ENCODE results near the gene NID2.
A peak's percentile ranks its signal among the peaks of the same experiment; 100 is the strongest.

The NID2 gene

GRCh38 chr14:52080158-52080800, 11.4 kb upstream of the NID2 start:
- no peak for DNase-seq

- DNase-seq, result no peak
These were observed 10.5 kb upstream of the NID2 start for GRCh38 chr14:52079239-52079959.

GRCh38 chr14:52078721-52079120, 9.9 kb upstream of the NID2 start:
- no peak for DNase-seq

- no peak for DNase-seq
These were observed 9.3 kb upstream of the NID2 start for GRCh38 chr14:52078095-52078531.

GRCh38 chr14:52077256-52077979, 8.6 kb upstream of the NID2 start:
- peak; percentile 7 for DNase-seq

- no peak for DNase-seq
These were observed 7.5 kb upstream of the NID2 start for GRCh38 chr14:52076334-52076733.

GRCh38 chr14:52075371-52075770, 6.5 kb upstream of the NID2 start:
- DNase-seq, result no peak

GRCh38 chr14:52073251-52073650, 4.4 kb upstream of the NID2 start:
- no peak for DNase-seq

- no peak for DNase-seq
These were observed 3.5 kb upstream of the NID2 start for GRCh38 chr14:52072266-52072780.

GRCh38 chr14:52071675-52072074, 2.8 kb upstream of the NID2 start:
- DNase-seq, result no peak

- DNase-seq, result no peak
These were observed 1.2 kb upstream of the NID2 start for GRCh38 chr14:52070051-52070431.

GRCh38 chr14:52069307-52070050, 620 bp upstream of the NID2 start:
- no peak for DNase-seq

GRCh38 chr14:52067873-52068614, 815 bp downstream of the NID2 start:
- DNase-seq, result peak; percentile 22

GRCh38 chr14:52064174-52064573, 4.7 kb downstream of the NID2 start:
- no peak for DNase-seq

- DNase-seq, result no peak
These were observed 5.8 kb downstream of the NID2 start for GRCh38 chr14:52063052-52063462.

GRCh38 chr14:52061890-52062289, 7.0 kb downstream of the NID2 start:
- DNase-seq, result no peak

- DNase-seq, result no peak
These were observed 7.5 kb downstream of the NID2 start for GRCh38 chr14:52061390-52061789.

GRCh38 chr14:52060080-52060479, 8.8 kb downstream of the NID2 start:
- DNase-seq, result no peak

- DNase-seq, result no peak
These were observed 9.2 kb downstream of the NID2 start for GRCh38 chr14:52059649-52060048.

- DNase-seq, result no peak
These were observed 10.5 kb downstream of the NID2 start for GRCh38 chr14:52058341-52058740.

GRCh38 chr14:52055167-52055566, 13.7 kb downstream of the NID2 start:
- no peak for DNase-seq

- DNase-seq, result no peak
These were observed 14.2 kb downstream of the NID2 start for GRCh38 chr14:52054678-52055077.
